ENCODE measurements around the gene INSIG1.

INSIG1 gene

DNA sequence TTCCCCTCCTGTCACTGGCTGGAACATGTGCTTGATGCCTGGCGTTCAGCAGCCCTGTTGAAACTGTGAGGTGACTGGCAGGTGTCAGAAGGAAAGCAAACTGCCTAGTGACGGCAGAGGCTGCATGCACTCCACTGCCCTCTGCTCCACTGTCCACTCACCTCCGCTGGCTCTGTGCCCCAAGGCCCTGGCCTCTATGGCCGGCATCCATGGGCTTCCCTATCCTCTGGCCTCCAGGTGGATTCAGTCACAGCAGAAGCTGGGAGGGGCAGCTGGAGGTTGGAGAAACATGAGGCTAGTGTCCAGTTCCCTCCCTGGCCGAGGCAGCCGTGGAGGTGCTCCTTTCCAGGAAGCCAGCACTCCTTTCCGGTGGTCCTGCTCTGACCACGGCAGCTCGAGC, 31.2 kb upstream of the INSIG1 start:
- DNase-seq (ENCODE audit: low spot score) = no peak

DNA sequence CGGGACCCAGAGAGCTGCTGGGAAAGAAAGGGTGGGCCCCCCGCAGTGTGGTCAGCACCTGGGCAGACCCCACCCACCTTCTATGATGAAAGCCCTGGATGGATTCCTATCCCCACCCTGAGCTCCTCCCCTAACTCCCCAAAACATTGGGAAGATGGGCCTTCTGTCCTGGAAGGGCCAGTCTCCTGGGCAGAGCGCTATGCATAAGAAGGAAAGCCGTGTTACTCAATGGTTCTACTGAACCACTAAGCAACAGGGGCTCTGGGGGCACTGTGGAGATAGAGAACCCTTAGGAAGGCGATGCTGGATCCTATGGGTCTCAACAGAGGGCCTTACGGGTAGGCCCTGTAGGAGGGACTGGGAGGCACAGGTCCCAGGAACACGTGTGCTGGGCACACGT, 30.7 kb upstream of the INSIG1 start:
- no peak for DNase-seq (ENCODE audit: low spot score)

DNA sequence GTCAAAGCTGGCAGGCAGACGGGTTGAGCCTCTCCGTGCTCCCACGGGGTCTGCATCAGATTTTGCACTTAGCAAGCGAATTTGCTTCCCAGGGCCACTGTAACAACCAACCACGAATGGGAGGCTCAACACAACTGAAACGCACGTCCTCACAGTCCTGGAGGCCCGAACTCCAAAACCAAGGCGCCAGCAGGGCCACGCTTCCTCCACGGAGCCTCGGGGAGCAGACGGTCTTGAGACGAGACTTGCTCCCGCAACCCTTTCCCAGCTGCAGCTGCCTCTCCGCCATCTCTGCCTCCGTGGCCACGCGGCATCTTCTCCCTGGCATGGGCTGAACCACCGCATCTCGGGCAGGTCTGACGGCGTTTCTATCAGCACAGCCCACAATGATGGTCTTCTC, 30.2 kb upstream of the INSIG1 start:
- no peak for DNase-seq (ENCODE audit: low spot score)

DNA sequence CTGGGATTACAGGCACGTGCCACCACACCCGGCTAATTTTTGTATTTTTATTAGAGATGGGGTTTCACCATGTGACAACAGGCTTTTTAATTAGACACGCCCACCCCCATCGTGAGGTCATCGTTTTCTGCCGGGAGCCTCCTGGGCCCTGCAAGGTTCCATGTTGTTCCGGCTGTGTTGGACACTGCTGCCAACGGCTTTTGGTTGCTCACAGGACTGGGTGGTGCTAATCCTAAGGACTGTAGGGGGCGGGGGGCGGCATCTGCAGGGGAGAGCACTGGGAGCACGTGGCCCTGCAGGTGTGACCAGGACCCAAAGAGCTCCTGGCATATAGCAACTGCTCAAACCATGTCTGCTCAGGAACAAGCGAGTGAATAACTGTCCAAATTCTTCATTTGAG, 29.5 kb upstream of the INSIG1 start:
- DNase-seq (ENCODE audit: low spot score) = no peak

DNA sequence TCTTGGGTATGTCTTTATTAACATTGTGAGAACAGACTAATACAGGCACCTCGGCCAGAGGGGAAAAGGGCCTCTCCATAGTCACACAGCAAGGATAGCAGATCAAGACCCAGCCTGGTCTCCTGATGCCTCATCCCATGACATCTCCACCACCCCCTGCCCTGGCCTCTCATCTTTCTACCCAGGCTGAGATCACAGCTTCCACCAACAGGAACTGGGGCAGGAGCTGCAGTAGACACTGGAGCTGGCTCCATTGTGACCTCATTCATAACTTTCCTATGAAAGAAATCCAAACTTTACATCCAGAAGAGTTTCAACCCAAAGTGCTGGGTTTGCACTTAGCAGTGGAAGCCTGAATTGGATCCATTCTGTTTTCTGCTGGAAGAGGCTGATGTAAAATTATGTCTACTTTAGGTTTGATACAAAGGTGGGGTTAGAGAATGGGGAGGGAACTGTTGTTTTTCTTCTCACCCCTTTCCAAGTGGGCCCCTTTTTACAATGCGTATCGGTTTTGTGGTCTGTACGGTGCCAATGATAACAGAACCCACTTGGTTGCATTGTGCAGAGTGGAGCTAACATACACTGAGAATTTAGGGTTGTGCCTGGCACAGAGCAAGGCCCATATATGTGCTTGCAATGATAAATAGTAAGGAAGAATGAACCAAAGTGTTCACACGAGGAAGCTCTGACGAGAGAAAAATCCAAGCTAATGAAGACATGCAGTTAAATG, 28.6 kb upstream of the INSIG1 start:
- no peak for DNase-seq (ENCODE audit: low spot score)

DNA sequence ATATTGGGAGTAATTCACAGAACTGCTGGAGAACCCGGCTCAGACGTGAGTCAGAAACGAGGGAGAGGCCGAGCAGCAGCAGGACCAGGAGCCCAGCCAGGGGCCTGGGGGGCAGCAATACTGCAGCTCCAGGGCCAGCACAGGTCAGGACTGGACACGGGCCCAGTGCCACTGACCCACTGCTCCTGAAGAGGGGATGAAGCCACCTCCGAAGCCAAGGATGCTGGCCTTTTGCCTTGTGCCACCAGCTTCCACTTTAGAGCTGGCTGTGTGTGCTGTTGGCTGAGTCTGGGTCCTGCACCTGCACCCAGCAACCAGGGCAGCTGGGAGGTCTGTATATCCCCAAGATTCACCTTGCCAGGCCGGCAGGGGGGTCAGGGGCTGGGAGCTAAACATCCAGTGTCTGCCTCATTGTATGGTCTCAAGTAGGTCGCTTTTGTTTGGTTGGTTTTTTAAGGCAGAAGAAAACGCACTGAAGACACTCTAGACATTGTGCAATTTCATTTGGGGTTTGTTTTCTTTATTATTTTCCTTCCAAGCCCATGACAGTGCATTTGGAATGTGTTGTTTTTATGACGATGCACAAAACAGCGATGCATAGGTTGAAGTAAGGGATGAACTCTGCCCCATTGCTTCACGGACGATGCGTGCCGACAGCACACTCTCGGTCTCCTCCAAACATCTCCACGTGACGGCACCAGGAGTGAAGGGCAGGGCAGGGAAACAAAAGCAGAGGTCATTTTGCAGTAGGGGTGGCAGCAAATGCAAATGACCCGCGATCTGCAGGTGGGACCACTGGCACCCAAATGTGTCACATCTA, 27.7 kb upstream of the INSIG1 start:
- DNase-seq (ENCODE audit: low spot score) = no peak

DNA sequence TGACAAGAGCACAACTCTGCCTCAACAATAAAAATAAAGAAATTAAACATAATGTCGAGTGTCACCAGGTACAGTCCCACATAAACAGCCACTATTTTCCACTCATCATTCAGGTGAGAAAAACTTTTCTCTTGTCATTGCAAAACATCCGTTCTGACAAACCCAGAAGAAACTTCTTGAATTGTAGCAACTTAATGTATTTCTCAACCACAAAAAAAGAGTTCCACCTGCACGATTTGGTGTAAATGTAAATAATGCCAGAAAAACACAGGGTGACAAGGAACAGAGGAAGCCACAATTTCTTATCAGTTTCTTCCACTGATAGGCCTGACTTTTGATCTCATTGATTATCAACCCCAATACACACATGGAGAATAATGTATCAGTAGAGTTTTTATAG, 26.8 kb upstream of the INSIG1 start:
- DNase-seq (ENCODE audit: low spot score) = no peak

DNA sequence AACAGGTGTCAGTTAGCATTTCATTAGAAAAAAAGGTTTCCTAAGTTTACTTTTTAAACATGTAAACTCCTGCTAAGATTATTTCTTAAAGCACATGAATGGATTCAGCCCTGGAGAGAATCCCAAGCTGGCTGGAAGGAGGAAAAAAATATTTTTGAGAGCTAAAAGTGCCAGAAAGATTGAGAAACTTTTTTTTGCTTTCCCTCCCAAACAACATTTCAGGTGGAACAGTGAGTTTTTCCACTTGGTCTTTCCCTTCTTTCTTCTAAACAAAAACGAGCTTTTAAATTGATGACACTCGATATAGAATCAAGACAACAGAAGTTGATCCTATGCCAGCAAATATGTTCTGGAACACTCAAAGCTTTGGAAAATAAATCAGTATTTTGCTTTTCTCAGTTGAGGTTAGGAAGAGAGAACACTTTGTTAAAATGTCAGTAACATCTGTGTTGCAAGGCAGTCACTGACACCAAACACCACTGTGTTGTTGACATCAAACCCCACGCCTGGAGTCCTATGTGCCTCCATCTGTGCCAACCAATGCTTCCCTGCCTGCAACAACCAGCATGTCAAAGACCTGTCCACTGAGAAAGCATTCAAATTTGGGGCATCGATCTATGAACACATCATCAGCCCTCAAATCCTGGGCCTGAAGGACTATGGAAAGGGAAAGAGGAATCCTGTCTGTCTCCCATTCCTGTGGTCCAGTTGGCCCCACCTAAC, 22.9 kb upstream of the INSIG1 start:
- no peak for DNase-seq (ENCODE audit: low spot score)

DNA sequence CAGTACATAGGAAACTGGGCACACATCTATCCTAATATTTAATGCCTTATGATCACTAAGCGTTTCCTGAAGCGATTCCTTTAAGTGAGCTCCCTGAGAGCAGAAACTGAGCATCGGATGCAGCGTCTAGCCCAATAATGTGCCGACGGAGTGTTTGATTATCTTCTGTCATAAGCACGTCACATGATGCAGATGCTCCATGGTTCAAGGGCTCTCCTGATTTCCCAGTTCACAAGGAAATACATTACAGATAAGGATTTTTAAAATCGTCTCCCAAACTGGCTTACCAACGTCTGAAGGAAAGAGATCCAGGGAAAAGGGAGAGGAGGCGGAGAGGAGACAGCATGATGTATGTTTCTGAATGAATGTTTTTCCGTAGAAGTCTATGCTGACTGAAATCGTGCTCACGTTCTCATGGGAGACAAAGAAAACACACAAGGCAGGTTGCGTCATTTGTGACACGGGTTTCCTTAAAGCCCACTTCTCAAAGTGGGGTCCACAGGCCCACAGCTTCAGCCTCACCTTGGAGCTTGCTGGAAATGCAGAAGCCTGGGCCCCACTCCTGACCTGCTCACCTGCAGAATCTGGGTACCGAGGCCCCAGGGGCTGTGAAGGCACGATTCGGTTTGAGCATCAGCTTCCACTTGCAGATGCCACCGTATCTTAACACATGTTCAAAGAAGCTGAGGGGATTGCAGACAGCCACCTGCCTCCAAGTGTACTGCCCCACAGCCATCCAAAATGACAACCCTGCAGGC, 21.5 kb upstream of the INSIG1 start:
- DNase-seq (ENCODE audit: low spot score) = no peak

DNA sequence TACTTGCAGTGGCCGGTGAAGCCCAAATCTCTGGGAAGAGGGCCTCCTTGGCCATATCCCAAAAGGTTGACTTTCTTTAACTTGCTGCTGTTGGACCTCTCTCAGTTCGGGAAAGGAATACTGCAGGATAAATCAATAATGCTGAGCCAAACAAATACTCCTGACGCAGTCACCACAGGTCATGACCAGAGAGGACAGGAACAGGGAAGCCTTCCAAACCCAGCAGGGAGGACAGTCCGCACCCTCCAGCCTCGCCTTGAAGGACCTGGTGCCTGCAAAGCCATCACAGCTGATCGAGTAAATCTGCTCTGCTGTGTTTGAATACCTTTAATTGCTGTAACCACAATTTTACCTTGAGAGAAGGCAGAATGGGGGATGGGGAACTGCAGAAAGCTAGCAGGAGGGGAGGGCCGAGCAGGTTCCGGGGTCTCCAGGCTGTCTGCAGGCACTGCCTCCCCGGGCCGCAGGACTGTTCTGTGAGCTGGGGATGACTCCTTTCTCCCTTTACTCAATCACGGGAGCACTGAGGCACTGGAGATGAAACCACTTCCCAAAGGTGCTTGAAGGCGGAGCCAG, 20.8 kb upstream of the INSIG1 start:
- DNase-seq (ENCODE audit: low spot score) = no peak

DNA sequence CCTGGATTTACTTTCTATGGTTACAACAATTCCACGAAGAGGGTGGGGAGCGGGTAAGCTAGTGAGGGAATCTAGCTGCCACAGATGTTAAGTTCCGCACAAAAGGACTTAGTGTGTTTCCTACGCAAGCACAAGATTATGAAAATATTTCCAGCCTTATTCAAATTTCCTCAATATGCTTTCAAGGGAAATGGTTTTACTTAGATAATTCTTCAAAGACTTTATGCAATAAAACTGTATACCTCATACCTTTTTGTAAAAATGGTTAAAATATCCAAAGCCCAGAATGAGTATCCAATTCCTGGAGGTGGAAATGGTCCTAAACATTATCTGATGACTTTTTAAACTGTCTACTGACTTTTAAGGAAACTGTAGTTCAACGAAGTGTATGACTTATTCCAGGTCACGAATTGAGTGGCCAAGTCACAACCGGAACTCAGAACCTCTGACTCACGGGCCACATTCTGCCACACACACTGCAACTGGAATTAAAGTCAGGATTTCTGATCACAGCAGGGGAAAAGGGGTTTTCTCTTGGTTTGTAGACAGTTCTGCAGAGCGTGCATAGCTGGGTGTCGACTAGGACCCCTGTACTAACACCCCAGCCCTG, 20.2 kb upstream of the INSIG1 start:
- peak; percentile 74 for DNase-seq (ENCODE audit: low spot score)

DNA sequence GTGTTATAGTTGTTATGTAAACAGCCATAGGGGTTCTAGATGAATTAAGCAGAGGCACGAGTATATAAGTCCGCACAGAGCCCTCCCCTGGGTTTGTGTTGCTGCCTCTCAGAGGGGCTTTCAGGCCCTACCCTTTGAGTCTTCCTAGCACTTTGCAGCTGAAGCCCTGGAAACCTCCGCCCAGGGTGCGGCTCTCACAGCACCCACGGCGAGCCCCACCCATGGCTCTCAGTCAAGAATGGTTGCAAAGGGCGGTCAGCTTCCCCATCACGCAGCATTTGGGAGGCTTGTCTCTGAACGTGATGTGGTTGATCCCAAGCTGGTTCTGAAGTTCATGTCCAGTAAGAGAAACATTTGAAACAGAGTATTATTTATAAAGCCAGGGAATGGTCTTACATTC, 18.8 kb upstream of the INSIG1 start:
- no peak for DNase-seq (ENCODE audit: low spot score)

DNA sequence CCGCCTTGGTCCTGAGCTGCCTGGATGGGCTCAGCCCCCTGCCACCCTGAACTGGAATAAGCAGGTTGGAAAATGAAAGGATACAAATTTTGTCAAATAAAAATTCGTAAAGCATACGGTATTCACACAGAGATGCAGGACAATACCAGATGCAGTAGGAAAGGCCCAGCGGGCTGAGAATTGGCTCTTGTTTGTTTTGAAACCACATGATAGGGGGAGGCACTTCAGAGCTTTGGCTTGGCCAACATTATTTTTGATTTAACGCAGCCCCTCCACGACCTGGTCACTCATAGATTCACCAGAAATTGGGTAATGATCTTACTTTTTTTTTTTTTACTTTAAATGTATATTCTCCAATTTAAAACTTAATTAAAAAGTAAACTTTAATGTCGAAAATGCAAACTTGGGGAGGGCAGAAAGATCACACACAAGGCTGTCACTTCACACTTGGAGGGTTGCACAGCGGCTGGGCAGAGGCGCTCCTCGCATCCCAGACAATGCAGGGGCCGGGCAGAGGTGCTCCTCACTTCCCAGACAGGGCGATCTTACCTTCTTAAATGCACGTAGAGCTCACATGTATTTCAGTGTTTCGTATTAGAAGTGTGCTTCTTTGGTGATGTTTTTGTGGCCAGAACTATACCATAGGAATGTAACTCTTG, 17.8 kb upstream of the INSIG1 start:
- no peak for DNase-seq (ENCODE audit: low spot score)

DNA sequence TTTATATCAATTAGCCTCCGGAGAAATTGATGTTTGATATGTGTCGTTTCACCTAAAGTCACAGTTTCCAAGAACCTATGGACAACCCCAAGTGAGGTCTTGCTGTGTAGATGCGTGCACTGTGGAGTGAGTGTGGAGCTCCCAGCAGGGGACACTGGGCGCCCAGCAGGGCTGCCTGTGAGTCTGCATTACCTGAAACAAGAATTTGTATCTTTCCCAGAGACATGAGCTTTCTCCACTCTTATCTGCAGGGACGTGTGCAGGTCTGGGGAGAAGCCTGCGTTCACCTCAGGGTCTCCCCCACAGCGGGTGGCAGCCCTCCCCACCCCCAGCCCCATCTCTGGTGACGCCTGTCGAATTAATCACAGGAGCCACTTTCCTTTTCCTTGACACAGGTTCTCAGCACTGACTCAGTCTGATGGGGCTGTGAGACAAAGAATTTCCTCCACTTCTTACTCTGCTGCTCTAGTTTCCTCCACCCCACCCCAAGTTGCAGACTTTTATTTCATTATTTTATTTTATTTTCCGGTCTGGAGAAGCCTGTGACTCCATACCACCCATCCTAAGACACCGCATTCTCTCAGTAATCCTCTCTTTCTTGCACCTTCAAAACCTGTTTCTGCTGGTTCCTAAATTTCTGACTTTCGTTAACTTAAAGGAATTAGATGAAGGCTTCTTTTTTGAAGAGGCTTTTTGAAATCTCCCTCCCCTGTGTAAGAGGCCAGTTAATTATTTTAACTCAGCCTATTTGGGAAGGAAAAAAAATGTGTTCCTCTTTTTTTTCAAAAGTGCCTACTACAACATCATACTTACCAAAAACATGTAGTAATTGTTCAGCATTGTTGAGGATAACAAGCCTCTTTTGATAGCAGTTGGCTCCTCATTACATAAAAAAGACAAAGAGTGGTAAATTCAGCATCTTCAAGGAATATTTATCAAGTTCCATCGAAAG, 17.0 kb upstream of the INSIG1 start:
- no peak for DNase-seq (ENCODE audit: low spot score)

DNA sequence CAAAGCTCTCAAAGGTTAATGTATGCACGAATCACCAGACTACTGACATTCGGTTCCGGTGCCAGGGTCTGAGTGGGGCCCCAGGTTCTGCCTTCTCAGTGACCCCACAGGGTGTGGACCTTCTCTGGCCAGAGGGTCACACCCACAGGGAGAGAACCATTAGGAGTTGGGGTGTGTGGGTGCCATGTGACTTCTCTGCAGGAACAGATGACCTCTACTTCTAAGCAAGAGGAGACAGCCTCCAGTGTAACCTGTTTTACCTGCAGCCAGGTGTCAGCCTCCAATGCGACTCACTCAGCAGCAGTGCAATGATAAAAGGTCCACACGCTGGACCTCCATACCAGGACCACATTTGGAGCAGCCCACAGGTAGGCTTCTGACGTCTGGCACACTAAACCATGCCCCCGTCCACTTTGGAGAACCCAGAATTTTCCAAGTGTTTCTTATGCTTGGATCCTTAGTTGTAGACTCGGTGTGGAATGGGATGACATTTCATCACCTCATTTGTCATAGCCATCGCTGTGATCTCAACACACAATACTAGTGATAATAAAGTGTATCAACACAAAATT, 16.2 kb upstream of the INSIG1 start:
- DNase-seq (ENCODE audit: low spot score) = no peak

DNA sequence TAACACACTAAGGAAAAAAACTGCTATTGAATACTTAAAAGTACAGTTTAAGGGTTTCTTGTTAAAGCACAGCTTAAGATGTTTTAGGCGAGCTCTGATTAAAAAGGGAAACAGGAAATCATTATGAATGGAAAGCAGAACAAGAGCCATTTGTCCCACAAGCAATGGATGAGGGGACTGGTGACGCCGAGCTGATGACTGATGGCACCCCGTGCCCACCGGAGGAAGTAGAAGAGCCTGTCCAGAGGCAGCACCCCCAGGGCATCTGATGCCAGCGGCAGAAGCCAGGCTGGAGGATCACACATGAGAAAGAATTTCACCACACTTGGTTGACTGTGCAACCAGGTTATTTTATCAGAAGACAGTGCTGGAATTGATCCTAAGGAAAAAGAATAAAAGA, 15.0 kb upstream of the INSIG1 start:
- DNase-seq (ENCODE audit: low spot score) = no peak

DNA sequence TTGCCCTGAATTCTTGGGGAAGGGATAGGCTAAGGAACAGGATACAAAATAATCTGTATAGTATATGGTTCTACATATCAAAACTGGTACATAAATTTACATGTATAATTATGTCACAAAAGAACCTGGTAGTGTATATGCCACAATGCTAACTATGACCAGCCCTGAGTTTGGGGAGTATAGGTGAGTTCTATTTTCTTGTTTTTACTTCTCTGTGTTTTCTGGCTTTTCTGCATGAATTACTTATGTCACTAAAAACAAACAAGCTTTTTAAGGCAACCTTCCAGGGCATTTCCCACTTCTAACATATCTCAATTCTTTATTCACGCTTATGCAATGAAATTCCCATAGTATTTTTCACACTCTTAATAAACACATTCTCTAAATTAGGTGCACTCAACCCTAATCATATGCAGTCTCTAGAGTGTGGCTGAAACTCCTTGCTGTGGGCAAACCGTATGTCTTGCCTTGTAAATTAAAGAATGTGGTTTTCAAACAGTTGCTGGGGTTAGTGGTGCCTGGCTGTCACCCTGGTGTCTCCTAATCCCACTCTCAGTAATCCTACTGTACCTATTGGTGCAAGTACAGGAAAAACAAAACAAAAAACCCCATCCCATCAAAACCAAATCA, 14.0 kb upstream of the INSIG1 start:
- DNase-seq (ENCODE audit: low spot score) = no peak

DNA sequence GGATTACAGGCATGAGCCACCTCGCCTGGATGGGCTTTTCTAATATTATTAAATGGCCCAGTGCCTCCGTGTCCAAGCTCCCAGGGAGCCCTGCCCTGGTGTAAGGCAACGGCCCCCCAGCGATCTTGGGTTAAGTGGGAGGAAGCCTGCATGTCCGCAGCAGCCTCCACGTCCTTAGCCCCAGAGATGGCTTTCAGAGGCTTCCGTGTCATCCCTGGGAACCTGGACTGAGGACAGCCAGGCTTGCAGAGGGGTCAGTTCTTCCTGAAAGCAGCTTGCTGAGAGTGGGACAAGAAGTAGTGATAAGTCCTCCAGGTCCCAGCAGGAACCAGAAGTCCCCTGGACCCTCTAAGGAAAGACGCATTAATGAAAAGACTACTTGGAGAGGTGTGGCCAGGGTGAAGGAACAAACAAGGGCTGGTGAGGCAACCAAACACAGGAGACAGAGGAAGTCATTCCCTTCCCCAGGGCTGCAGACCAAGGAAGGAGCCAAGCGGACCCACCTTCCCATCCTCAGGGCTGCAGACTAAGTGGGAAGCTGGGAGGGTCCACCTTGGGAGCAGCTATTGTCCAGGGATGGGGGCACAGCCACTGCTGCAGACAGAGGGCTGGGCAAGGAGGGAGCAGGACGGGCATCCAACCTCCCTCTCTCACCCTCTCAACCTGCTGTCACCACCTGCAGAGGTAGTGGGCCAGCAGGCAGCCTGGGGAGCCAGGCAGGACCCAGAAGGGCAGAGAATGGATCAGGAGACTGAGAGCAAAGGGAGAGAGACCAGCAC, 13.0 kb upstream of the INSIG1 start:
- no peak for DNase-seq (ENCODE audit: low spot score)

Measured in RKO (cell line).